Measurements from ENCODE around the gene ATXN7L1.

ATXN7L1 gene

GRCh38 chr7:105674200-105674920 lies 202.0 kb downstream of the ATXN7L1 start:
- DNase-seq (ENCODE audit: low read depth), result no peak

GRCh38 chr7:105673367-105674084 lies 202.9 kb downstream of the ATXN7L1 start:
- DNase-seq (ENCODE audit: low read depth), result no peak

- DNase-seq (ENCODE audit: low read depth), result no peak
Observed at GRCh38 chr7:105672801-105673200, 203.6 kb downstream of the ATXN7L1 start.

- DNase-seq (ENCODE audit: low read depth), result no peak
Observed at GRCh38 chr7:105666324-105666723, 210.1 kb downstream of the ATXN7L1 start.

- DNase-seq (ENCODE audit: low read depth), result no peak
Observed at GRCh38 chr7:105665684-105666083, 210.7 kb downstream of the ATXN7L1 start.

GRCh38 chr7:105664816-105665525 lies 211.4 kb downstream of the ATXN7L1 start:
- DNase-seq (ENCODE audit: low read depth), result no peak

GRCh38 chr7:105662998-105663397 lies 213.4 kb downstream of the ATXN7L1 start:
- DNase-seq (ENCODE audit: low read depth), result no peak

- no peak for DNase-seq (ENCODE audit: low read depth)
Observed at GRCh38 chr7:105661625-105662024, 214.8 kb downstream of the ATXN7L1 start.

- peak; percentile 51 for DNase-seq (ENCODE audit: low read depth)
Observed at GRCh38 chr7:105656922-105657521, 219.4 kb downstream of the ATXN7L1 start.

GRCh38 chr7:105655500-105656380 lies 220.7 kb downstream of the ATXN7L1 start:
- no peak for DNase-seq (ENCODE audit: low read depth)

- no peak for DNase-seq (ENCODE audit: low read depth)
Observed at GRCh38 chr7:105655067-105655466, 221.3 kb downstream of the ATXN7L1 start.

- DNase-seq (ENCODE audit: low read depth), result no peak
Observed at GRCh38 chr7:105654095-105654686, 222.2 kb downstream of the ATXN7L1 start.

GRCh38 chr7:105653441-105654005 lies 222.9 kb downstream of the ATXN7L1 start:
- no peak for DNase-seq (ENCODE audit: low read depth)

GRCh38 chr7:105652359-105652993 lies 223.9 kb downstream of the ATXN7L1 start:
- DNase-seq (ENCODE audit: low read depth), result peak; percentile 46

- DNase-seq (ENCODE audit: low read depth), result no peak
Observed at GRCh38 chr7:105651798-105652197, 224.6 kb downstream of the ATXN7L1 start.

- DNase-seq (ENCODE audit: low read depth), result no peak
Observed at GRCh38 chr7:105650382-105650970, 225.9 kb downstream of the ATXN7L1 start.

- no peak for DNase-seq (ENCODE audit: low read depth)
Observed at GRCh38 chr7:105649727-105650381, 226.5 kb downstream of the ATXN7L1 start.

- no peak for DNase-seq (ENCODE audit: low read depth)
Observed at GRCh38 chr7:105648561-105649401, 227.6 kb downstream of the ATXN7L1 start.

Measured in activated T-helper 9 cell treated with anti-CD3 and anti-CD28 coated beads, Interleukin-2, amount 50 U/mL, for 16 hours (primary cell).